Breast epithelium (tissue), 3 donors: ENCODE results near the gene GSTA4.

Experiments
- POLR2A ChIP-seq: fragments of 450-650 bp; IDR thresholded peaks from one replicate; pipeline ENCODE4 v1.6.1; 2016; ENCODE audit warnings: antibody characterized with exemption, mild to moderate bottlenecking, moderate library complexity
- POLR2AphosphoS5 ChIP-seq, 3 donors: sonication (generic); formaldehyde crosslinking; IDR thresholded peaks; one replicate each; pipeline ENCODE4 v1.6.1; 2017; ENCODE audit warnings: antibody characterized with exemption in 3 of 3
- TF ChIP-seq, protein P1 (sequence below), 3 donors: fragments of 450-650 bp; IDR thresholded peaks; one replicate each; pipeline ENCODE4 v1.5.1; 2016 to 2017; ENCODE audit warnings: antibody characterized with exemption in 3 of 3, mild to moderate bottlenecking in 3 of 3, moderate library complexity in 3 of 3

DNA sequence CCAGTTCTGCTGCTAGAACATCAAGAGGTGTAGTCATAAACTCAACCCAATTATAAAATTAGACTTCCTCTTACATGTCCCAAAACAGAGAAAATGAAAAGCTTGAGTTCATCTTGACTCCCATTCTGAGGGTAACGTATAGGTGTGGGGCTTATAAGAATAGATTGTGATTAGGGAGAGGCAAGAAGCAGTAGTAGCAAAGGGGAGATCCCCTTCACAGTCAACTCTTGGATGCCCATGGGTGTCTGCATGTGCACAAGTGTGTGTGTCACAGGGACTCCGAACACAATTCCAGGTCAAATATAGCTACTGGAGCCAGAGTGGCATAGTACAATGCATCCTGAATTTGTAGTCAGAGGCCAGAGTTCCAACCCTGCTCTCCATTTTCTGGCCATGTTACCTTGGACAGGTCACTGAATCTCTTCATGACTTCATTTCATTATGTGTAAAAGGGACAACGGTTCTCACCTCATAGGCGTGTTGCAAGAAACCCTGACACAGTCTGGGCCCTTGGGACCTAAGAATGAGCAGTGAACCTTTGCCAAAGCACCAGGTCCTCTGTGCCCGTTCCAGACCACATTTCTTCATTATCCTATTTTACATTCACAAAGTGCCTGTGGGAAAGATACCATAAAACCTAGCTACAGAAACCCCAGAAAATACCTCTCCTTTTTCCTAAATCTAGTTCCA is 11.8 kb downstream of the GSTA4 start:
- TF ChIP-seq POLR2A (no peak), POLR2AphosphoS5 (IDR thresholded peaks at IDR 0.05) (no peak)
- TF ChIP-seq, protein P1, sequence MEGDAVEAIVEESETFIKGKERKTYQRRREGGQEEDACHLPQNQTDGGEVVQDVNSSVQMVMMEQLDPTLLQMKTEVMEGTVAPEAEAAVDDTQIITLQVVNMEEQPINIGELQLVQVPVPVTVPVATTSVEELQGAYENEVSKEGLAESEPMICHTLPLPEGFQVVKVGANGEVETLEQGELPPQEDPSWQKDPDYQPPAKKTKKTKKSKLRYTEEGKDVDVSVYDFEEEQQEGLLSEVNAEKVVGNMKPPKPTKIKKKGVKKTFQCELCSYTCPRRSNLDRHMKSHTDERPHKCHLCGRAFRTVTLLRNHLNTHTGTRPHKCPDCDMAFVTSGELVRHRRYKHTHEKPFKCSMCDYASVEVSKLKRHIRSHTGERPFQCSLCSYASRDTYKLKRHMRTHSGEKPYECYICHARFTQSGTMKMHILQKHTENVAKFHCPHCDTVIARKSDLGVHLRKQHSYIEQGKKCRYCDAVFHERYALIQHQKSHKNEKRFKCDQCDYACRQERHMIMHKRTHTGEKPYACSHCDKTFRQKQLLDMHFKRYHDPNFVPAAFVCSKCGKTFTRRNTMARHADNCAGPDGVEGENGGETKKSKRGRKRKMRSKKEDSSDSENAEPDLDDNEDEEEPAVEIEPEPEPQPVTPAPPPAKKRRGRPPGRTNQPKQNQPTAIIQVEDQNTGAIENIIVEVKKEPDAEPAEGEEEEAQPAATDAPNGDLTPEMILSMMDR (IDR thresholded peaks at IDR 0.05) = no peak
